HFF-Myc (cell line): ENCODE results near the gene TGFB2.

Source experiments
- DNase-seq: peaks from one replicate; pipeline ENCODE4 v3.0.0-alpha.2; 2011; ENCODE audit warnings: low read depth; ENCODE audit errors: extremely low read depth
- H3K4me3 ChIP-seq: replicated peaks from 2 replicates; pipeline ENCODE4 v1.5.1; 2011; ENCODE audit warnings: low read depth, mild to moderate bottlenecking, control low read depth, low read length
- TF ChIP-seq, protein P1 (sequence below): IDR thresholded peaks from 2 replicates; pipeline ENCODE4 v1.5.1; 2012; ENCODE audit warnings: mild to moderate bottlenecking, low read depth, low read length, control low read depth; ENCODE audit errors: missing control alignments

The TGFB2 gene

DNA sequence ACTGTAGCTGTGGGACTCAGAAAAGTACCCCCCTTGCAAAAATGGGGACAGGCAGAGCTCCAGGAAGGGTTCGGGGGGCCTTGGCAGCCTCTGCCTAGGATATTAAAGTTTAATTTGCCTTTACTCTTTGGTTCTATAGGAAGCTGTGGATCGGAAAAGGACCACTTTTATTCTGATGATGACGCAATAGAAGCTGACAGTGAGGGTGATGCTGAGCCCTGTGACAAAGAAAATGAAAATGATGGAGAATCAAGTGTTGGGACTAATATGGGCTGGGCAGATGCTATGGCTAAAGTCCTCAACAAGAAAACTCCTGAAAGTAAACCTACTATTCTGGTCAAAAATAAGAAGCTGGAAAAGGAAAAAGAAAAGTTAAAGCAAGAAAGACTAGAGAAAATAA is 43.0 kb upstream of the TGFB2 start:
- TF ChIP-seq, protein P1, sequence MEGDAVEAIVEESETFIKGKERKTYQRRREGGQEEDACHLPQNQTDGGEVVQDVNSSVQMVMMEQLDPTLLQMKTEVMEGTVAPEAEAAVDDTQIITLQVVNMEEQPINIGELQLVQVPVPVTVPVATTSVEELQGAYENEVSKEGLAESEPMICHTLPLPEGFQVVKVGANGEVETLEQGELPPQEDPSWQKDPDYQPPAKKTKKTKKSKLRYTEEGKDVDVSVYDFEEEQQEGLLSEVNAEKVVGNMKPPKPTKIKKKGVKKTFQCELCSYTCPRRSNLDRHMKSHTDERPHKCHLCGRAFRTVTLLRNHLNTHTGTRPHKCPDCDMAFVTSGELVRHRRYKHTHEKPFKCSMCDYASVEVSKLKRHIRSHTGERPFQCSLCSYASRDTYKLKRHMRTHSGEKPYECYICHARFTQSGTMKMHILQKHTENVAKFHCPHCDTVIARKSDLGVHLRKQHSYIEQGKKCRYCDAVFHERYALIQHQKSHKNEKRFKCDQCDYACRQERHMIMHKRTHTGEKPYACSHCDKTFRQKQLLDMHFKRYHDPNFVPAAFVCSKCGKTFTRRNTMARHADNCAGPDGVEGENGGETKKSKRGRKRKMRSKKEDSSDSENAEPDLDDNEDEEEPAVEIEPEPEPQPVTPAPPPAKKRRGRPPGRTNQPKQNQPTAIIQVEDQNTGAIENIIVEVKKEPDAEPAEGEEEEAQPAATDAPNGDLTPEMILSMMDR, result no peak
- H3K4me3 ChIP-seq, result no peak overlapping the region
- DNase-seq, result no peak

GRCh38 chr1:218303176-218303879 is 41.8 kb upstream of the TGFB2 start:
- TF ChIP-seq, protein P1, result no peak
- no peak for DNase-seq
- no peak overlapping the region for H3K4me3 ChIP-seq

DNA sequence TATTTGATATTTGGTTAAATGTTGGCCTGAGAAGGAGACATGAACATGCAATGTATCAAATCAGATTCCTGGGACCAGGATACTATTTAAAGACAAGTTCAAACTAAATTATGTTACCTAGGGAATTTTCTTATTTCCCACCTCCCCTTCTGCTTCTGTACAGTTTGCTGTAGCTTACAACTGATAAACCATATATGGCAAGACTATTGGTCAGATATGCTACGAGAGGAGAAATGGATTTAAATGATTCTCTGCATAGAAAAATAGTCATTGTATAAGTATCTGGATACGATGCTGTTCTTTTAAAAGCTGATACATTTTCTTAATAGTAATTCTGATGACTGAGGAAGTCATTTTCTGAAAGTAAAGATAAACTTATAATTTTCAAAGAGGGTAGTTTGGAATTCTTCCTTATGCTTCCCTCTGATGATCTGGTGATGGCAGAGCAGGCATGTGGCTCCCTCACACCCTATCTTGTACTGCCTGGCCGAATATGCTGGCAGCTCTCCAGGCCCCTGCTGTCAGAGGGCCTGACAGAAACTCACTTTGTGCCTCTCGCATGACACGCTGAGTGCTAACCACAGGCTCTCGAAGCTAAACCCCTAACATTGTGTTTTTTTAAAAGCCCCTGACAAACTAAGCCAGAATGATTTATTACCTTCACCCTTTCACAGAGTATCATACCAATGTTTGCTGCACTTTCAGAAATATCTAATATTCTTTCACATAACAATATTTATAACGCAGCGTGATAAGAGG is 40.7 kb upstream of the TGFB2 start:
- no peak overlapping the region for H3K4me3 ChIP-seq
- no peak for DNase-seq
- TF ChIP-seq, protein P1, result no peak

GRCh38 chr1:218305472-218306064 is 39.6 kb upstream of the TGFB2 start:
- H3K4me3 ChIP-seq, result no peak overlapping the region
- DNase-seq, result no peak
- TF ChIP-seq, protein P1, result no peak

DNA sequence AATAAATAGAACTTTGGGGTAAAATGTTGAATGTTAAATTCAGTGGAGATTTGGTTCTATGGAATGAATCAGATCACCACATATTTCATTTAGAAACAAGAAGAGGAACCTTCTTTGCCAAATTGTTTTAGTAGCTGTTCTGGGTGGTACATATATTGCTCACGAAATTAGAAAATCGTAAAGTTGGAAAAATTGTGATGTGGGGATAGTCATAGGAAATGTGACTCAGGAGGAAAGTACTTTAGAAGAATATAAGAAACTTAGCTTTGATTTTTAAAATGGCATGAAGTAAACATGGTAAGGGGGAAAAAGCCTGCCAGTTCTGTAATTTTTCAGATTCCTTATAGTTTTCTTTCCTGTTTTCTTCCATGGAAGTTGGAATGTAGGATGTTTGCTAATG is 32.6 kb upstream of the TGFB2 start:
- DNase-seq, result no peak
- TF ChIP-seq, protein P1, result no peak
- H3K4me3 ChIP-seq, result no peak overlapping the region

GRCh38 chr1:218314316-218314715 is 30.8 kb upstream of the TGFB2 start:
- no peak for DNase-seq
- TF ChIP-seq, protein P1, result no peak
- H3K4me3 ChIP-seq, result no peak overlapping the region
